ENCODE measurements around the gene PSME3IP1.

Gene PSME3IP1

DNA sequence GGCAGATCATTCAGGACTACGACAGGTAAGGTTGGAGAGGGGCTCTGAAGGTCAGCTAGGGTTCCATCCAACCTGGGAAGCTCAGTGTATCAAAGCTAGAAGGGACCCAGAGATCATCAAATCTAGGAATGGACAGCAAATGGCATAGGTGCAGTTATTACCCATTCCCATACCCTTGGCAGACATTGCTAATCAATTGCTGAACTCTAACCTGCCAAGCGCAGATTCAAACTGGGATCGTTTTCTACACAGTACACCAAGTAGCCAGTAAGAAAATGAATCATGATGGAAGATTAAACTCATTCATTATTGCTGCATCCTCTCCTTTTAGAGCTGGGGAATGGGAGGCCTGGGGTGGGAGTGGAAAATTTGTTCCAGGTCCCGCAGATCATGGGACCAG lies 59.9 kb downstream of the PSME3IP1 start:
- H3K27ac ChIP-seq, result no peak overlapping the region

GRCh38 chr16:57125376-57125775 lies 60.5 kb downstream of the PSME3IP1 start:
- TF ChIP-seq, protein P1, sequence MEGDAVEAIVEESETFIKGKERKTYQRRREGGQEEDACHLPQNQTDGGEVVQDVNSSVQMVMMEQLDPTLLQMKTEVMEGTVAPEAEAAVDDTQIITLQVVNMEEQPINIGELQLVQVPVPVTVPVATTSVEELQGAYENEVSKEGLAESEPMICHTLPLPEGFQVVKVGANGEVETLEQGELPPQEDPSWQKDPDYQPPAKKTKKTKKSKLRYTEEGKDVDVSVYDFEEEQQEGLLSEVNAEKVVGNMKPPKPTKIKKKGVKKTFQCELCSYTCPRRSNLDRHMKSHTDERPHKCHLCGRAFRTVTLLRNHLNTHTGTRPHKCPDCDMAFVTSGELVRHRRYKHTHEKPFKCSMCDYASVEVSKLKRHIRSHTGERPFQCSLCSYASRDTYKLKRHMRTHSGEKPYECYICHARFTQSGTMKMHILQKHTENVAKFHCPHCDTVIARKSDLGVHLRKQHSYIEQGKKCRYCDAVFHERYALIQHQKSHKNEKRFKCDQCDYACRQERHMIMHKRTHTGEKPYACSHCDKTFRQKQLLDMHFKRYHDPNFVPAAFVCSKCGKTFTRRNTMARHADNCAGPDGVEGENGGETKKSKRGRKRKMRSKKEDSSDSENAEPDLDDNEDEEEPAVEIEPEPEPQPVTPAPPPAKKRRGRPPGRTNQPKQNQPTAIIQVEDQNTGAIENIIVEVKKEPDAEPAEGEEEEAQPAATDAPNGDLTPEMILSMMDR (IDR thresholded peaks at IDR 0.05; ENCODE audit: low read depth, low read length, missing control alignments), result no peak
- peaks cover 5% of the 10 kb centered on the region for H3K36me3 ChIP-seq (replicated peaks)
- H3K27me3 ChIP-seq (replicated peaks), result no peaks in the 10 kb centered on the region
- DNase-seq, result no peak
- no peak overlapping the region for H3K4me3 ChIP-seq (ENCODE audit: low read depth, low read length)
- no peak overlapping the region for H3K27ac ChIP-seq
- in situ Hi-C loops (cut with HindIII; ENCODE audit: low pct_ligation_motif_present, low sequenced_read_pairs), result no loop called here

More for the DNA sequence above, 59.9 kb downstream of the PSME3IP1 start:
- peaks cover 5% of the 10 kb centered on the region for H3K36me3 ChIP-seq (replicated peaks)
- TF ChIP-seq, protein P1 (IDR thresholded peaks at IDR 0.05; ENCODE audit: low read depth, low read length, missing control alignments), result no peak
- in situ Hi-C loops (cut with HindIII; ENCODE audit: low pct_ligation_motif_present, low sequenced_read_pairs), result no loop called here
- H3K4me3 ChIP-seq (ENCODE audit: low read depth, low read length), result no peak overlapping the region
- no peaks in the 10 kb centered on the region for H3K27me3 ChIP-seq (replicated peaks)
- no peak for DNase-seq

- H3K4me3 ChIP-seq (ENCODE audit: low read depth, low read length), result no peak overlapping the region
- peaks cover 5% of the 10 kb centered on the region for H3K36me3 ChIP-seq (replicated peaks)
- H3K27me3 ChIP-seq (replicated peaks), result no peaks in the 10 kb centered on the region
- no peak for DNase-seq
- in situ Hi-C loops (cut with HindIII; ENCODE audit: low pct_ligation_motif_present, low sequenced_read_pairs), result no loop called here
- H3K27ac ChIP-seq, result no peak overlapping the region
- TF ChIP-seq, protein P1 (IDR thresholded peaks at IDR 0.05; ENCODE audit: low read depth, low read length, missing control alignments), result no peak
Measured at GRCh38 chr16:57123974-57124674, 61.7 kb downstream of the PSME3IP1 start.

- Histone ChIP-seq H3K4me3 (ENCODE audit: low read depth, low read length) (no peak overlapping the region), H3K36me3 (replicated peaks) (peaks cover 5% of the 10 kb centered on the region), H3K27me3 (replicated peaks) (no peaks in the 10 kb centered on the region), H3K27ac (no peak overlapping the region)
- DNase-seq, result peak; percentile 35
- TF ChIP-seq, protein P1 (IDR thresholded peaks at IDR 0.05; ENCODE audit: low read depth, low read length, missing control alignments), result no peak
- in situ Hi-C loops (cut with HindIII; ENCODE audit: low pct_ligation_motif_present, low sequenced_read_pairs), result no loop called here
Measured at GRCh38 chr16:57123216-57123973, 62.4 kb downstream of the PSME3IP1 start.

DNA sequence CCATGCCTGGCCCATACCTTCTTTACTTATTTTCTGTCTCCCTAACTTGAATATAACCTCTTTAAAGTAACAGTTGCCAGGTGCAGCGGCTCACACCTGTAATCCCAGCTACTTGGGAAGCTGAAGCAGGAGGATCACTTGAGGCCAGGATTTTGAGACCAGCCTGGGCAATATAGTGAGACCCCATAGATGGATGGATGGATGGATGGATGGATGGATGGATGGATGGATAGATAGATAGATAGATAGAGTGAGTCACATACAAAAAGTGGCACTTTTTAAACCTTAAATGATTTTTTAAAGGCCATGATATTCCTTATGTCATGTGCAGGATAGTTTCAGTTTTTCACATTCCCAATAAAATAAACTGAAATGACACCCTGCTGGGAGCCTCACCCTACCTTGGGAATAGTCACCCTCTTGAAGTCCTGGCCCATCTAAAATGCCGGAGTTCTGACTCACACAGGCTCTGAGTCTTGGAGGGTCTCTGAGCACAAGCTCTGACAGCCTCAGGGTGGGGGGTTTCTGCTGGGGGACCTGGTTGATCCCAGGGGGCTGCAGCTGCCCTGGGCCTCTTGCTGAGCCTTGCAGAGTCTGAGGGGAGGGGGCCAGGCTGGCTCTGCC lies 67.3 kb downstream of the PSME3IP1 start:
- TF ChIP-seq, protein P1 (IDR thresholded peaks at IDR 0.05; ENCODE audit: low read depth, low read length, missing control alignments), result no peak
- Histone ChIP-seq H3K36me3 (replicated peaks) (peaks cover 5% of the 10 kb centered on the region), H3K27me3 (replicated peaks) (no peaks in the 10 kb centered on the region), H3K27ac (no peak overlapping the region), H3K4me3 (ENCODE audit: low read depth, low read length) (no peak overlapping the region)
- no peak for DNase-seq
- in situ Hi-C loops (cut with HindIII; ENCODE audit: low pct_ligation_motif_present, low sequenced_read_pairs), result no loop called here

Measured in brain microvascular endothelial cell (primary cell).